Loucy (cell line): ENCODE results near the gene MPG.

Experiments used
- CTCF ChIP-seq: fragments of 200-600 bp; sonication (generic); conservative IDR thresholded peaks from 2 replicates; pipeline ENCODE4 v1.5.1; 2014; ENCODE audit warnings: mild to moderate bottlenecking, antibody characterized with exemption, low read length
- EZH2phosphoT487 ChIP-seq: fragments of 200-600 bp; IDR thresholded peaks from 2 replicates; pipeline ENCODE4 v1.6.1; 2018; ENCODE audit warnings: antibody characterized with exemption, mild to moderate bottlenecking, moderate library complexity, borderline replicate concordance

- TF ChIP-seq CTCF (no peak), EZH2phosphoT487 (no peak)
These were observed 5.2 kb upstream of the MPG start, which contains the start of gene RHBDF1 for GRCh38 chr16:72561-73548.
